HG03139 (cell line): ENCODE measurements around the gene ASTN2.
"Not testable (repeated sequence)": the region's sequence is repeated elsewhere in the genome, so short reads cannot be mapped to it uniquely, and the experiment has no call there.

Experiments used
- ATAC-seq: cut with Tn5 transposase; IDR thresholded peaks from one replicate; pipeline ENCODE4 v1.9.1; 2021; ENCODE audit not compliant: unreplicated experiment

Gene ASTN2

GRCh38 chr9:116935149-116935897 lies 479.5 kb downstream of the ASTN2 start:
- no peak for ATAC-seq

- no peak for ATAC-seq
These were observed 480.7 kb downstream of the ASTN2 start for GRCh38 chr9:116934131-116934530.

DNA sequence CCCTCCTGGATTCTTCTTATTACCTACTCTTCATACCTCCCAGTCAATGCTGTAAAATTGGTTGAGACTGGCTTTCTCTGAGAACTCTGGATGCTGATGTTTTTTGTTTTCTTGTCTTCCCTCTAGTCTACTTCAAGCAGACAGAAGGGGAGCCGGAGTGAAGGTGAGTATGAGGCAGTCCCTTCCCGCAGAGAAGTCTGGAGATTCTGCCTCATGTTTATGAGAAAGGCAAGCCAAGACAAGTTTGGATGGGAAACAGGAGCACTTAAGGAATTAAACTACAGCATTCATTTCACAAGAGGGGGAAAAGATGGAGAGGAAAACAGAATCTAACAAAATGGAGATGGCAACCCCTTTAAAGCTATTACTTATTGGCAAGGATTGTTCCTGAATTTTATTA lies 481.6 kb downstream of the ASTN2 start:
- ATAC-seq, result no peak

- no peak for ATAC-seq
These were observed 485.2 kb downstream of the ASTN2 start for GRCh38 chr9:116929621-116930020.

DNA sequence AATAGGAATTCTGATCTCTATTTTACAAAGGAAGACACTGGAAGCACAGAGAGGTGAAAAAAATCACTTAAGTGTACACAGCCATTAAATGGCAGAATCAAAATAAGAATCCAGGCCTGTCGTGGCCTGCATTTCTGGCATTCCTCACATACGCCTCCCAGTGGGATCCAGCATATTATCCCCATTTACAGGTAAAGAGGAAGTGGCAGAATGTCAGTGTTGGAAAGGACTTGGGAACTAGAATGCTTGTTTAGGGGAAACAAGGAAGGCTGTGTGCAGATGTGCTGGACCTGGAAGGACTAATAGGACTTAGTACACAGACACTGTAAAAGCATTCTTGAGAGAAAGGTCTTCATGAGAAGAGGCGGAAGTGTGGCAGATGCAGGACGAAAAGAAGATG lies 486.0 kb downstream of the ASTN2 start:
- no peak for ATAC-seq

GRCh38 chr9:116928289-116928688 lies 486.6 kb downstream of the ASTN2 start:
- no peak for ATAC-seq

- no peak for ATAC-seq
These were observed 487.1 kb downstream of the ASTN2 start for GRCh38 chr9:116927726-116928125.

DNA sequence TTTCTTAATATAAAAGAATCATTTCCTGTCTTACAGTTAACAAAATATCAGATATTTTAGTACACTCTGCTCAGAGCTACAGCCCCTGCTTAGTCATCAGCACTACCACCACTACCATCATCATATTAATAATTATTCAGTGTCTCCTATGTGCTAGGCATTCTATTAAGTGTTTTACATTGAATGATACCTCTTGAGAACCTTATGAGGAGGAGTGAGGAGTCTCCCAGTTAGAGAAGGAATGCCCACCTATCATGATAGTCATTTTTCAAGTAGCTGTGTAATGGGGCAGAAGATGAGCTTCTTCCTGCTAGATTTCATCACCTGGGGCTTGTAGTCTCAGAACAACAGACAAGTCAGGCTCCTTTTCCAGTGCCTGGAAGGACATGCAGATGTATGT lies 489.7 kb downstream of the ASTN2 start:
- ATAC-seq, result no peak

DNA sequence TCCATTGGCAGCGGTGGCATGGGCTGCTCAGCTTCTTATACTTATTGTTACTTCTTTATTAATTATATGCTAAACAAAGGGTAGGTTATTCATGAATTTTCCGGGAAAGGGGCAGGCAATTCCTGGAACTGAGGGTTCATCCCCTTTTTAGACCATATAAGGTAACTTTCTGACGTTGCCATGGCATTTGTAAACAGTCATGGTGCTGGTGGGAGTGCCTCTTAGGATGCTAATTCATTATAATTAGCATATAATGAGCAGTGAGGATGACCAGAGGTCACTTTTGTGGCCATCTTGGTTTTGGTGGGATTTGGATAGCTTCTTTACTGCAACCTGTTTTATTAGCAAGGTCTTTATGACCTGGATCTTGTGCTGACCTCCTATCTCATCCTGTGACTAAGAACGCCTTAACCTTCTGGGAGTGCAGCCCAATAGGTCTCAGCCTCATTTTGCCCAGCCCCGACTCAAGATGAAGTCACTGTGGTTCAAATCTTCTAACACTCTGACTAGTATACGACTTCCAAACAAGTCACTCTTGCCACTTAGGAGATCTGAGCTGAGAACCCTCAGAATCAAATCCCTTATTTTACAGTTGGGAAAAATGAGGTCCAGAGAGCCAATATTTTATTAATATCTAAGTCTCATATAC lies 490.3 kb downstream of the ASTN2 start:
- no peak for ATAC-seq

- not testable (repeated sequence) for ATAC-seq
These were observed 496.9 kb downstream of the ASTN2 start for GRCh38 chr9:116917895-116918508.

- no peak for ATAC-seq
These were observed 501.3 kb downstream of the ASTN2 start for GRCh38 chr9:116913536-116913935.

- ATAC-seq, result no peak
These were observed 504.7 kb downstream of the ASTN2 start for GRCh38 chr9:116910201-116910600.

GRCh38 chr9:116907989-116908388 lies 506.9 kb downstream of the ASTN2 start:
- no peak for ATAC-seq

DNA sequence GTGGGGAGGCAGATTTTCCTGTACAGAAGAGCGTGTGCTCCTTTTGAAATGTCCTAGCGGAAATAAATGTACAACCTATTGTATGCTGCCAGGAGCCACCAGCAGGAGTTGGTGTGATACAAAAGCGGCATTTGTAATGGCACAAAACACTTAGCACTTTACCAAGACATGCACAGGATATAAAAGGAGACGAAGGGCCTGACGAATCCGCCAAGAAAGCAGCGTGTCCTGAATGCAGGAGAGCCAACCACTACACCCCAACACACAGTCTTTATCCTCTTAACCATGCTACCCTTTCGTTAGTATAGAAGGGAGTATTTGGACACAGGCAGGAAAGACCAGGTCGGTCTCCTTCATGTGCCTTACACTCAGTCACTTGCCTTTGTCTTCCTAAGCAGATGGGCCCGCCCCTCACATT lies 509.7 kb downstream of the ASTN2 start:
- no peak for ATAC-seq

DNA sequence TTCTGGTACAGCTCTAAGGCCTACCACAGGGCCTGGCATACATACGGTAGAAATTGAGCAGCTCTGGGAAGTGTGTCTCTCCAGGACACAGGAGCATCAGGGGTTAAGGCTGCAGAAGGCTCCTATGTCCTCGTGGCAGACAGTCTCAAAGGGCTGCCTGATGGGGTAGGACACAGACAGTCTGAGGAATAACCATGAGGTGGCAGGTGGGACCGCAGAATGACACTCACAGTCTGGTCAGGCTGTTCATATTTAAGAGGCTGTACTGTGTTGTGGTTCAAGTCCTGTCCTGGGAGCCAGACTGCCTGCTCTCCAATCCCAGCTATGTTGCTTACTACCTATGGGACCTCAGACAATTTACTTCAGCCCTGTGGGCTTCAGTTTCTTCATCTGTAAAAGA lies 510.7 kb downstream of the ASTN2 start:
- ATAC-seq, result no peak

- ATAC-seq, result no peak
These were observed 513.6 kb downstream of the ASTN2 start for GRCh38 chr9:116901260-116901659.

- no peak for ATAC-seq
These were observed 514.3 kb downstream of the ASTN2 start for GRCh38 chr9:116900543-116900942.

DNA sequence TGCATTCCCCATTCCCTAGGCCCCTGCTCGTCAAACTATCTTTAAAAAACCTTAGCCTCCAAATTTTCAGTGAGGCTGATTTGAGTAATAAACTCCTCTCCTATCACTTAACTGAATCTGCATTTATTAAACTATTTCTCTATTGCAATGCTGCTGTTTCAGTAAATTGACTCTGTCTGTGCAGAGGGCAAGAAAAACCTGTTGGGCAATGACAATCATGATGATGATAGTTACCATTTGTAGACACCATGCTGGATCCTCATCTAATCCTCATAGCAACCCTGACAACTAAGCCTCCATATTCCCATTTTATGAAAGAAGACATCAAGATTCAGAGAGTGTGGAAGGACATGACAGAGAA lies 514.9 kb downstream of the ASTN2 start:
- no peak for ATAC-seq

DNA sequence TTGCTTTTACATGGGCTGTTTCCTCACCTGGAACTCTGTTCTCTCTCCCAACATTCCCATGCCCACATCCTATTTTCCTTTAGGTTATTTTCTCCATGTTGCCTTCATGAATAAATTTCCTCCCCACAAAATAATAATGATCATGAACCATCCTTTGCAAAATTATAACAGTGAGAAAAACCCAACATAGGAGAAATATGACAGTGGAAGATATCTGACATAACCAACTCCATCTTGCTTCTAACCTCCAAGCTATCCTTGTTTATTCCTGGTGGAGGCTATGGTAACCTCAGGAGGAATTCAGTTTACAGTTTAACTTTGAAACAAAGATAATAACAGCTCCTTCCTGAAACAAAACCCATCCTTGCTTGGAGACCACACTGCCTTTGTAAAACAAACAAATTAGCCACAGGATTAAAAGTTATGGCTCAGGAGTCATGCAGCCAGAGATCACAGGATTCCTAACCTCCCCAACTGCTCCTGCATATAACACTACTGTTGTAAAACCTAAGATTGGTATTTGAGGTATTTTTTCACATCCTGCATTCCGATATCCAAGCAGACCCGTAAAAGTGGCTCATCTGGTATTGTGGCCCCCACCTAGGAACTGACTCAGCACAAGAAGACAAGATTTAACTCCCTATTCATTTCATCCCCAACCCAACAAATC lies 515.4 kb downstream of the ASTN2 start:
- no peak for ATAC-seq

- not testable (repeated sequence) for ATAC-seq
These were observed 516.7 kb downstream of the ASTN2 start for GRCh38 chr9:116898131-116898530.

DNA sequence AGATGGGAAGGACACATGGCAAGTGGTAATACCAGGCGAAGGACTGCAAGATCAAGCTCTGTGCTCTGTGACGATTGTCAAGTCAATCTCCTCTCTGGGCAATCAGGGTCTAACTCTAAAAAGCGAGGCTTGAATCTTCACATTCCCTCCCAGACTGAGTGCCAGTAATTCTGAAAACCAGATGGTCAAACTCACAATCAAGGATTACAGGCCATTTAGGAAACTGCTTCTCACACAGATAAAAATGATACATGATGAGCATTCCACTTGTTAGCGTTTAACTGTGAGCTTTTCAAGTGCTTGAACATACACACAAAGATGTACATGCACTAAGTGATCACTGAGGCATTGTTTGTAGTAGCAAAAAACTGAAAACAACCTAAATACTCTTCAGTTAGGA lies 517.7 kb downstream of the ASTN2 start:
- ATAC-seq, result no peak

DNA sequence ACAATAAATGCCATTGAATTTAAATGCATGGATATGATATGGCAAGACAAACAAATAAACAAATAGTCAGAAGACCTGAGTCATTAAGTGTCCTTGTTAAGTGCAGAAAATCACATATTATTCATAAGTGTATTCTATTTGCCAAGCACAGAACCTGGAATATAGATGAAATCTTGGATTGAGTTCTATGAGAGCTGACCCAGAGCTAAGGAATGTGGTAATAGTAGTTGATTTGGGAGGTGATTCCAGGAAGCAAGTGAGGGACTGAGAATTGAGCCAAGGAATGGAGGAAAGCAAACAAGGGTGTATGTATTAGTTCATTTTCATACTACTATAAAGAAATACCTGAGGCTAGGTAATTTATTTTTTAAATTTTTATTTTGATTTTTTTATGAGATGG lies 518.9 kb downstream of the ASTN2 start:
- ATAC-seq, result no peak
